HG03025 (cell line): Measurements from ENCODE around the gene OGFR.

Source experiments
- ATAC-seq: cut with Tn5 transposase; IDR thresholded peaks from one replicate; pipeline ENCODE4 v1.9.1; 2021; ENCODE audit warnings: mild to moderate bottlenecking, moderate library complexity; ENCODE audit not compliant: unreplicated experiment, low FRiP score

OGFR gene

DNA sequence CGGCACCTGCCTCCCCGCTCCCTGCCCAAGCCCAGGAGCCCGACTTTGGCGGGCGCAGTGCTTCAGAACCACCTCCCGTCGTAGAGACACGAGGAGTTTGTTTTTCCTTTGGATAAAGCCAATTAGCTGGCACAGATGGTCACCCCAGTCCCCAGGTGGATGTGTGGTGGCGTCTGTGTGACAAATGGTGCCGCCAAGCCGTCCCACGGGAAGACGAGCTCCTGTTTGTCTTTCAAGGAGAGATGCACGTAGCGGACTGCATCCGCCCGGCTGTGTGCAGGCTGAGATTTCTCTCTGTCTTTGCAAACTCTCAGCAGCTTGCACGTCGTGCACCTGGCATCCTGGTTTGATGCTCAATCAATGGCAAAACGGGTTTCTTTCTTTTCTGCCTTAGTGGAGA lies 24.4 kb upstream of the OGFR start:
- ATAC-seq: no peak

DNA sequence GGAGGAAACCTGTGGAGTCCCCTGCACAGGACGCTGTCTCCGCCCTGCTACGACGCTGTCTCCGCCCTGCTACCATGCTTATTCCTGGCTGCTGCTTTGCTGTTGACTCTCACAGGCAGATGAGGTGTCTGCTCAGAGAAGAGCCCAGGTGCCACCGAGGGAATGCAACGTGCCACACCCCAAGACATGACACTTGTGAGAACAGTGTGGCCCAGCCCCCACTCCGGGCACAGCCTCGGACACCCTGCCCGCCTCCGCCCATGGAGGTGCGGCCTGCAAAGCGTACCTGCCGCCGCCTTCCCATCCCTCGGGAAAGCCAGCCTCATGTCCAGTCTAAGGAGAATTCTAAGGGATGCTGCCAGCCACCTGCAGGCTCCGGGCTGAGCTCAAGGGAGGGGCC lies 23.9 kb upstream of the OGFR start:
- ATAC-seq: no peak

DNA sequence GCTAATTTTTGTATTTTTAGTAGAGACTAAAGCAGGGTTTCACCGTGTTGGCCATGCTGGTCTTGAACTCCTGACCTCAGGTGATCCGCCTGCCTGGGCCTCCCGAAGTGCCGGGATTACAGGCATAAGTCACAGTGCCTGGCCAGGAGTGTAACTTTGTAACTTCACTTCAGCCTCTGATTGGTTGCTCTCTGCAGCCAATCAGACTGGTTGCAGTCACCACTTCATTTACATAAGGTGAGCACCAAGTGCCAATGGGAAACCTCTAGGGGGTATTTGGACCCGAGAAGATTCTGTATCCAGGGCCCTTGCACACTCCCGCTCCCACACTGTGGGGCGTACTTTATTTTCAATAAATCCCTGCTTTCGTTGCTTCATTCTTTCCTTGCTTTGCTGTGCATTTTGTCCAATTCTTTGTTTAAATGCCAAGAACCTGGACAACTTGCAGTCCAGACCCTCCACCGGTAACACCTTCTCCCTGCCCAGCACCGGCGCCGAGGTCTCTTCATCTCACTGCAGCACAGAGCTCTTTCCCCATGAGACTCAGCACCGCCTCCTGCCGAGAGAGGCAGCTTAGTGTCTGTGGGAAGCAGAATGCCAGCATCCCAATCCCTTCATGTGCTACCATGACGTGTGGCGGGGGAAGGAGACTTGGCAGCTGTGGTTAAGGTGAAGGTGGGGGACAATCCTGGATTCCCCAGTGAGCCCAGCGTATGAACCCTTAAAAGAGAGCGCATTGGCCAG lies 22.3 kb upstream of the OGFR start:
- no peak for ATAC-seq

- no peak for ATAC-seq
These were observed 21.7 kb upstream of the OGFR start for GRCh38 chr20:62782893-62783278.

DNA sequence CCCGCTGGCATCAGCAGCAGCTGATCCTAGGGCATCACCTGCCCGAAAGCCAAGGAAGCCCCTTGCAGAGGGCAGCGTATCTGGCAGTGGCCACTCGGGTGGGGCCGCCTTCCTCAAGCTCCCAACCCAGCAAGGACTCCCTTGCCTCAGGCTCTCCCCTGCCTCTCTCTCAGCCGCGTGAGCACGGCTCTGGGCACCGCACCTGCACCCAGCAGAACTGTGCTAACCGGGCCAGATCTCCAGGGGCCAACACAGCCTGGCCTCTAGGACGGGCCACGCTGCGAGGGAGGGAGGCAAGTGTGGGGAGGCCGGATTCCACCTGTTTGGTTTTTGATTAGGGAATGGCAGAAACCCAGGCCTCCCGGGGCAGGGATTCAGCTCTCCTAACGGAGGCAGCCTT lies 20.1 kb upstream of the OGFR start:
- ATAC-seq: no peak

DNA sequence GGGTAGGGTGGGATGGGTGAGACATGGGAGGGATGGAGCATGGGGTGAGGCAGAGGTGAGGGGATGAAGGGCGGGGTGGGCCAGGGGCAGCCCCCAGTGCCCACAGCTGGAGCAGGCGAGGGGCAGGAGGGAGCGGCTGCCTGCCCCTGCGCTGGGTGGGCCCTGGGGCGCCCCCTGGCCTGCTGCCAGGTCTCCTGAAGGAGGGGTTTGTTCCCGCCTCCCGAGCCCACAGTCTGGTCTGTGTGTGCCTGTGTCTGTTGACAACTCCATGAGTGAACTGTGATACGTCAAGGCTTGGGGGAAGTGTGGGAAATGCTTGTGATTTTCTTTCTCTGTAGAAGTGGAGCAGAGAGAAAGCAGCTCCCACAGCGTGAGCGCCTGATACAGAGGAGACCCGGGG lies 19.2 kb upstream of the OGFR start:
- ATAC-seq: no peak

DNA sequence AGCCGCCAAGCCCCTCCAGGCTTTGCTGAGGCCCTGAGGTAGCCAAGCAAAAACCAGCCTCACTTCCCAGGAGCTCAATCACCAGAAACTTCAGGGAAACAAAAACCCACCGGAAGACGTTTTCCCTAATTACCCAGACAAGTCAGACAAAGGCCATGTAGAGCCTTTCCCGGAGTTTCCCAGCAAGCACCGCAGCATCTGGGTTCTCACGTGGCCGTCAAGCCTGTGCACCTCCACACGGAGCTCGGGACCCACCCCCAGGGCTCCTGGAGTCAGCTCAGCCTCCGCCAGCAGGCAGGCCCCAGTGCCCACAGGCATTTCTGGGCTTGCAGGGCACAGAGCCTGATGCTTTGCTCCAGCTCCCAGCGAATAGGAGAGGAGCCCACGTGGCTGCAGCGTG lies 18.5 kb upstream of the OGFR start:
- no peak for ATAC-seq

DNA sequence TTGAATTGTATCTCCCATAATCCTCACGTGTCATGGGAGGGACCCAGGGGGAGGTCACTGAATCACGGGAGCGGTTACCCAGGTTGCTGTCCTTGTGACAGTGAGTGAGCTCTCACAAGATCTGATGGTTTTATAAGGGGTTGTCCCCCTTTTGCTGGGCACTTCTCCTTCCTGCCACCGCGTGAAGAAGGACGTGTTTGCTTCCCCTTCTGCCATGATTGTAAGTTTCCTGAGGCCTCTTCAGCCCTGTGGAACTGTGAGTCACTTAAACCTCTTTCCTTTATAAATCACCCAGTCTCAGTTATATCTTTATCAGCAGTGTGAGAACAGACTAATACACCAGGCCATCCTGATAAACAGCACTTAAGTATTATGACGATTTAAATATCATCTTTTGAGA lies 17.3 kb upstream of the OGFR start:
- ATAC-seq: no peak

DNA sequence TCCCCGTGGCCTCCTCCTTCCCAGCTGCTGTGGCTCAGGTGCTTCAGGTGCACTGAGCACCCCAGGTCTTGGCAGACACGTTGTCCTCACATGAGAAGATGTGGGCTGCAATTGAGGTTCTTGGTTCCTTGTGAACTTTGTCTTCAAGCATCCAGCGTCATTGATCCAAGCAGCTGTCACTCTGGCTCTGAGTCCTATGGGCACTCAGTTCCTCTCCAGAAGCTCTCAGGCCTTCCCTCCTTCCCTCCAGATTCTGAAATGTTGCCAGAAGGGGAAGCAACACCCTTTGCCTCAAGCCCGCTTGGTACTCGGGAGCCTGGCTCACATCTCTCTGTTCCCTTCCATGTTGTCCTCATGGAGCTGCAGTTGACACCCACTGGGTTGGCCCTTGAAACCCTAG lies 16.8 kb upstream of the OGFR start:
- no peak for ATAC-seq

DNA sequence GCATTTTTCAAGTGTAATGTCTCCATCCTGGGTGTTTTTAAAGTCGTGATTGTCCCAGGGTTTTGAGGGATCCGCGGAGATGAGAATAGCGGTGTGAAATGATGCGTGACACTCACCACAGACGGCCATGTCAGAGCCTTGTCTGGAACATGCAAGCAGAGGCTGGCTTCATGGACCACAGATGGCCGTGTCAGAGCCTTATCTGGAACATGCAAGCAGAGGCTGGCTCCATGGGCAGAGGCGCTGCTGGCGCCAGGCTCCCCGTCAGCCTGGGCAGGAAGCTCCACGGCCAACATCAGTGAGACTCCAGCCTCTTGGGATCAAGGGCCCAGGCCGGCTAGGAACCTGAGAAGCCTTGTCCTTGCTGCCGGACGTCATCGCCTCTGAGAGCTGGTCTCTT lies 16.0 kb upstream of the OGFR start:
- ATAC-seq: no peak

DNA sequence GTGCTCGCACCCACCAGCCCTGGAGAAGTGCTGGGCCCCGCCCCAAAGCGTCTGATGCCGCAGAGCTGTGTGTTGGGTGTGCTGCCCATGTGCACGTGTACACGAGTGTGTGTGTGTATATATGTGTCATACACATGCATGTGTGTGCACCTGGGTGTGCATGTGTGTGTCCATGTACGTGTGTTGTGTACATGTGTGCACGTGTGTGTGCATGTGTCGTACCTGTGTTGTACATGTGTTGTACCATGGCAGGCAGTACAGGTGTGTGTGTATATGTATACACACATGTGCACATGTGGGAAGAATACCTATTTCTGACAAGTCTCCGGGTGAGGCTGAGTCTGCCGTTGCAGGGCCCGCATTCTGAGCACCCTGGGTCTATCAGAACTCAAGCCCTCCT lies 14.6 kb upstream of the OGFR start:
- ATAC-seq: no peak

- no peak for ATAC-seq
These were observed 13.1 kb upstream of the OGFR start for GRCh38 chr20:62791301-62792181.

GRCh38 chr20:62792182-62792939 lies 12.3 kb upstream of the OGFR start:
- no peak for ATAC-seq

DNA sequence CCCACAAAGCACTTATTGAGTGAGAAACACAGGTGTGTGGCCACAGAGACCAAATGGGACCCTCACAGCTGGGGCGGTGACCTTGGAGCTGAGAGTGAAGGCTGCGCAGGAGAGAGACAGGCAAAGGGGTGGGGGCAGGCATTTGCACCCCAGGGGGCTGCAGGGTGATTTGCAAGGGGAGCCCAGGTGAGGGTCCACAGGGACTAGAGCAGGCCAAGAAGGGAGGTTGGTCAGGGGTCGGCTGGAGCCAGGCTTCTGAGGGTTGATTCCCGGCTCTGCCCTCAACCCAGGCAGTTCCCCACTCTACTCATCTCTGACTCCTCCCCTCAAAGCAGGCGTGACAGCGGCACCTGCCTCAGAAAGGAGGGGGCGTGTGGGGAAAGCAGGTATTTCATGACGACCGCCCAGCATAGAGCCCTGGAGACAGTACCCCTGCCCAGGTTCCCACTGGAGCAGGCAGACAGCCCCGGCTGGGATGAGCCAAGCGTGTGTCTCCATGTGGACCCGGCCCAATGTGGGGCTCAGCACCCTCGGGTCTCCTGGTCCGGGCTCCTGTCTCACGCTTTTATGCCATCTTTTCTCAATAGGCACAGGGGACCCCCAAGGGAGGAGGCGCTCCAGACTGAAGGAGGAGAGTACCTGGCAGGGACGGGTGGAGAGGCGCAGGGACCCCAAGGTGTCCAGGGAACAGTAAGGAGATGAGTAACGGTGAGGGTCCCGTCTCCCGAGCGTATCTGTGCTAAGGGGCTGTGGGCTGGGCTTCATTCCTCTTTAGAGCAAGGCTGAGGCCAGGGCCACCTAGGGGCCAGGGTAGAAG lies 11.5 kb upstream of the OGFR start:
- no peak for ATAC-seq

DNA sequence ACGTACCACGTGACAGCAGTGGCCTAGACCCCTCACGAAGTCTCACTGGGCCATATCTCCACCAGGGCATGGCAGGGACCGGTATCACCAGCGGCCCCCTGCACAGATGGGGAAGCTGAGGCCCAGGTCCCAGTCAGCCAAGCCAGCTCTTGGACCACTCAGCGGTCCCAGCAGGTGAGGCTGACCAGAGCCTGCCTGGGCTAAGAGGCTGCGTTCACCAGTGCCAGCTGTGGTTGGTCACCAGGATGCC lies 11.0 kb upstream of the OGFR start:
- ATAC-seq: peak; percentile 2

DNA sequence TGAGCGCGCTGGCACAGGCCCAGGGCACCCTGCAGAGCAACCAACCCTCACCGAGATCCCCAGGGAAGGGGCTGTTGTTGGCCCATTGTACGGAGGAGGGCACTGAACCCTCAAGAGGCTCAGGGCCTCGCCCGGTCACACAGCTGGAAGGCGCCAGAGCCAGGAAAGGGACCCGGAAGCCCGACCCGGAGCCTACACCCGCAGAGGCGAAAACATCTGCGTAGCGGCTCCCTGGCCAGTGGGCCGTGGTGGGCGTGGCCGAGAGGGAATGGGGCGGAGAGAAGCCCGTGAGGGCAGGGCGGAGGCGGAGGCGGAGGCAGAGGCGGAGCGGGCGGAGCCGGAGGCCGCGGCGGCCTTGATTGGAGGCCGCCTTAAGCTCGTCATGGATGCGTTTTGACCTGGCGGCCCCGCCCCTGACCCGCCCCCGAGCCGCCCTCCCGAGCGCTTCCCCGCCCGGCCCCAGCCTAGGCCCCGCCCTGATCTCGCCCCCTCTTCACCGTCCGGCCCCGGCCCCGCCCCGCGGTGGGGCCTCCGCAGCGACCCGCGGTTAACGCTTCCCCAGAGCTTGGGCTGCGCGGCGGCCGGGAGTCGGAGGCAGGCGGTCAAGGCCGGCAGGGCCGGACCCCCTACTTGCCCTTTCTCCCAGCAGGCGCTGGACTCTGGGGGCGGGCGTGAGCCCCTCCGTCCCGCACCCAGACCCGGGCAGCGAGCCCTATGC lies 10.5 kb upstream of the OGFR start:
- peak; percentile 78 for ATAC-seq

DNA sequence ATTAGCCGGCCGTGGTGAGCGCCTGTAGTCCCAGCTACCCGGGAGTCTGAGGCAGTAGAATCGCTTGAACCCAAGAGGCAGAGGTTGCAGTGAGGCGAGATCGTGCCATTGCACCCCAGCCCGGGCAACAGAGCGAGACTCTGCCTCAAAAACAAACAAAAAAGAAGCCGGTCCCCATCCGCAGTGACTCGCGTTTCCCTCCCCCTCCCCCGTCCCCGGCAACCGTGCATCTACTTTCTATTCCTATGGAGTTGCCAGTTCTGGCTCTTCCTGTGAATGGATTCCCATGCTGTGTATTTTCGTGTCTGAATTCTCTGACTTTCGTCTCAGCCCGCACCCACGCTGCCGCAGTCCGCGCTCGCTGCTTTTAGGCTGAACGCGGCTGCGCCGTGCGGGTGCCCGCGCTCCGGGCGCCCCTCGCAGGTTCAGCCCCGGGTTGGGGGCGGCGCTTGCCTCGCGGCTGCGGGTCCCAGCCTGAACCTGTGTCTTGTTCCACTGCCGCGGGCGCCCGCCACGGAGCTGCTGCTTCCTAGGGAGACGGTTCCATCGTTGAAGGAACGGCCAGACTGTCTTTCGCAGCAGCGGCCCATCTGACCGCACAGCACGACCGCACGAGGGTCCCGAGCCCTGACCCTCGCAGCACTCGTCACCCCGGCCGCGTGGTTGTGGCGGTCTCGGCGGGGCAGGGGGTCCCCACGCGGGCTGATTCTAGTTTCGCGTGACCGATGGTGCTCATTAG lies 9.4 kb upstream of the OGFR start:
- ATAC-seq: no peak

DNA sequence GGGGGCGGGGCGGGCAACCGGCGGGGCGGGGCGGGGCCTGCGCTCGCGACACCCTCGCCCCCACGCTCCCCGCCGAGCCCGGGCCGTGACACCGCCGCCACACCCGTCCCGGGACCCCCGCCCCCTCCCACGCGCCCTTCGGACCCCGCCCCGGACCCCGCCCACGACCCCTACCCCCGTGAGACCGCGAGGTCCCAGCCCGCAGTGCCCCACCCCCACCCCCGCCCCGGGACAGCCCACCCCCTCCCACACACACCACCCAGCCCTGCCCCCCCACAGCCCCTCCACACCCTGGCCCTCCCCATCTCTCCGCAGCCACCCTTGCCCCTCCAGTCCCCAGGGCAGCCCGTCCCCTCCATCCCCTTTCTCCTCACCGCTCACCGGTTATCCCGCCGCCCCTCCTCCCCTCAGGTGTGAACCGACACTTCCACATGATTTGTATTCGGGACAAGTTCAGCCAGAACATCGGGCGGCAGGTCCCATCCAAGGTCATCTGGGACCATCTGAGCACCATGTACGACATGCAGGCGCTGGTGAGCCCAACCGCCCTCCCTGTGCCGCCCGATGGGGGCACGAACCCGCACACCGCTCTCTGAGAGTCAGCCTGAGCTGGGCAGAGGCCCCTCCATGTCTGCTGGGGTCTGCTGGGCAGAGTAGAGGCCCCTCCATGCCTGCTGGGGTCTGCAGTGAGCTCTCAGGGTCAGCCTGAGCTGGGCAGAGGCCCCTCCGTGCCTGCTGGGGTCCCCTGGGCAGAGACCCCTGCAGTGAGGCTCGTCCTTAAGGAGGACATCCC lies 7.7 kb upstream of the OGFR start:
- no peak for ATAC-seq
